Body of pancreas (tissue), 4 donors: ENCODE data around the gene RPTOR.

Source experiments
- POLR2A ChIP-seq, 3 donors: fragments of 450-650 bp; IDR thresholded peaks; one replicate each; pipeline ENCODE4 v1.6.1; 2016; ENCODE audit warnings: antibody characterized with exemption in 3 of 3, mild to moderate bottlenecking in 2 of 3
- TF ChIP-seq, protein P1 (sequence below), 7 experiments: fragments of 450-650 bp in 4 of 7; fragments of 200-600 bp in 3 of 7; sonication (generic) in 3 of 7; IDR thresholded peaks; one replicate each; pipeline ENCODE4 v1.5.1; 2016 to 2019; ENCODE audit warnings: antibody characterized with exemption in 7 of 7

DNA sequence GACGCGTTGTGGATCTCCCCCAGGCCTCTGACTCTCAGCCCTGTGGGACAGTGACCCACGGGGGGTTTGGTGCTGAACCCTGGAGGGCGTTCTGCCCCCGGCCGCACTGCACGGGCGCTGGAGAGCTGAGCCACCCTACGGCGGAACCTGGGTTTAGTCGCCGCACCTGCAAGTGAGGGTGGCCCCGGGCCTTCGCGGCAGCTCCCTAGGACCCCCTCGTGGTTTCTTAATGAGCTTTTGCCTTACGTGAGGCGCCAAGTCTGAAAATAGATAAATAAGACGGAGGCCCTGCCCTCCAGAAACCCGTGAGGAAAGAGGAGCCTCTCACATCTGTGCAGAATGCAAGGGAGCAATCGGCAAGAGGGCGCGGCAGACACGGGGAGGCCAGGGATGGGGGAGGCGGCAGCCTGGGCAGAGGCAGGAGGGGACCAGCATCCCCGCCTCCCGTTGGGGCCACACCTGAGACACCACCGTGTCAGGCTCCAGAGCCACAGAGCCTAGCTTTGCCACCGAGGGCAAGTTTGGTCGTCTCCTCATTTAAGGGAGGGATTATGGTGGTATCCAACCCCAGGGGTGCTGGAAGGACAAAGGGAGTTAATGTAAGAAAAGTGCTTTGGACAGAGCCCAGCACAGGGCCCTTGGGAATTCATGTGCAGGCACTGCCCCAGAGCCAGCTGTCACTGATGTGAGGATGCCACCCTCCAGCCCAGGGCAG, 293.8 kb downstream of the RPTOR start:
- TF ChIP-seq, protein P1, sequence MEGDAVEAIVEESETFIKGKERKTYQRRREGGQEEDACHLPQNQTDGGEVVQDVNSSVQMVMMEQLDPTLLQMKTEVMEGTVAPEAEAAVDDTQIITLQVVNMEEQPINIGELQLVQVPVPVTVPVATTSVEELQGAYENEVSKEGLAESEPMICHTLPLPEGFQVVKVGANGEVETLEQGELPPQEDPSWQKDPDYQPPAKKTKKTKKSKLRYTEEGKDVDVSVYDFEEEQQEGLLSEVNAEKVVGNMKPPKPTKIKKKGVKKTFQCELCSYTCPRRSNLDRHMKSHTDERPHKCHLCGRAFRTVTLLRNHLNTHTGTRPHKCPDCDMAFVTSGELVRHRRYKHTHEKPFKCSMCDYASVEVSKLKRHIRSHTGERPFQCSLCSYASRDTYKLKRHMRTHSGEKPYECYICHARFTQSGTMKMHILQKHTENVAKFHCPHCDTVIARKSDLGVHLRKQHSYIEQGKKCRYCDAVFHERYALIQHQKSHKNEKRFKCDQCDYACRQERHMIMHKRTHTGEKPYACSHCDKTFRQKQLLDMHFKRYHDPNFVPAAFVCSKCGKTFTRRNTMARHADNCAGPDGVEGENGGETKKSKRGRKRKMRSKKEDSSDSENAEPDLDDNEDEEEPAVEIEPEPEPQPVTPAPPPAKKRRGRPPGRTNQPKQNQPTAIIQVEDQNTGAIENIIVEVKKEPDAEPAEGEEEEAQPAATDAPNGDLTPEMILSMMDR (IDR thresholded peaks at IDR 0.05) = no peak
- no peak for TF ChIP-seq POLR2A (IDR thresholded peaks at IDR 0.05)
